ENCODE measurements around the gene MGAT3. TPM values are rescaled to one million over a fixed set of nuclear protein-coding genes. Genes with fewer than 3 reads are reported as not detected.

MGAT3 gene
- total and polyA plus RNA-seq, 9 of the 15 experiments (the other 6 are each of a cell fraction or from before 2014, with no cell fraction given): 0.10 to 11.5 (median 4.6) TPM

GRCh38 chr22:39522567-39523300 is 65.9 kb downstream of the MGAT3 start (continued):
- TF ChIP-seq EZH2 (IDR thresholded peaks at IDR 0.05; ENCODE audit: borderline replicate concordance, low read depth, low read length) (no peak), ZKSCAN8 (CRISPR knock-in tag; IDR thresholded peaks at IDR 0.05) (no peak), RUNX1 (IDR thresholded peaks at IDR 0.05; ENCODE audit: low read depth) (no peak), ZFX (CRISPR knock-in tag; IDR thresholded peaks at IDR 0.05) (peak; percentile 42), POLR2AphosphoS2 (IDR thresholded peaks at IDR 0.05; ENCODE audit: low read length) (peak; percentile 97), TGIF2 (CRISPR knock-in tag; IDR thresholded peaks at IDR 0.05) (no peak; the same call in 1 of the 2 replicates), SMAD3 (CRISPR knock-in tag; conservative IDR thresholded peaks at IDR 0.05) (peak; percentile 75; the same call in 1 of the 2 replicates), NCOA2 (IDR thresholded peaks at IDR 0.05; ENCODE audit: partially characterized antibody in 2 of 2) (no peak), NFIC (IDR thresholded peaks at IDR 0.05) (no peak; the same call in 1 of the 2 replicates), MAZ (CRISPR knock-in tag; conservative IDR thresholded peaks at IDR 0.05 in 1 of 2, IDR thresholded peaks at IDR 0.05 in 1 of 2) (no peak; a peak in 1 of 4 replicates)
- TF ChIP-seq, protein P1, sequence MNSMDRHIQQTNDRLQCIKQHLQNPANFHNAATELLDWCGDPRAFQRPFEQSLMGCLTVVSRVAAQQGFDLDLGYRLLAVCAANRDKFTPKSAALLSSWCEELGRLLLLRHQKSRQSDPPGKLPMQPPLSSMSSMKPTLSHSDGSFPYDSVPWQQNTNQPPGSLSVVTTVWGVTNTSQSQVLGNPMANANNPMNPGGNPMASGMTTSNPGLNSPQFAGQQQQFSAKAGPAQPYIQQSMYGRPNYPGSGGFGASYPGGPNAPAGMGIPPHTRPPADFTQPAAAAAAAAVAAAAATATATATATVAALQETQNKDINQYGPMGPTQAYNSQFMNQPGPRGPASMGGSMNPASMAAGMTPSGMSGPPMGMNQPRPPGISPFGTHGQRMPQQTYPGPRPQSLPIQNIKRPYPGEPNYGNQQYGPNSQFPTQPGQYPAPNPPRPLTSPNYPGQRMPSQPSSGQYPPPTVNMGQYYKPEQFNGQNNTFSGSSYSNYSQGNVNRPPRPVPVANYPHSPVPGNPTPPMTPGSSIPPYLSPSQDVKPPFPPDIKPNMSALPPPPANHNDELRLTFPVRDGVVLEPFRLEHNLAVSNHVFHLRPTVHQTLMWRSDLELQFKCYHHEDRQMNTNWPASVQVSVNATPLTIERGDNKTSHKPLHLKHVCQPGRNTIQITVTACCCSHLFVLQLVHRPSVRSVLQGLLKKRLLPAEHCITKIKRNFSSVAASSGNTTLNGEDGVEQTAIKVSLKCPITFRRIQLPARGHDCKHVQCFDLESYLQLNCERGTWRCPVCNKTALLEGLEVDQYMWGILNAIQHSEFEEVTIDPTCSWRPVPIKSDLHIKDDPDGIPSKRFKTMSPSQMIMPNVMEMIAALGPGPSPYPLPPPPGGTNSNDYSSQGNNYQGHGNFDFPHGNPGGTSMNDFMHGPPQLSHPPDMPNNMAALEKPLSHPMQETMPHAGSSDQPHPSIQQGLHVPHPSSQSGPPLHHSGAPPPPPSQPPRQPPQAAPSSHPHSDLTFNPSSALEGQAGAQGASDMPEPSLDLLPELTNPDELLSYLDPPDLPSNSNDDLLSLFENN (IDR thresholded peaks at IDR 0.05; ENCODE audit: low read depth in 2 of 2, low read length in 2 of 2): 0 out of 4 replicates have a peak, but pooled peaks of 1 of the 2 experiments have one; percentile 19
- TF ChIP-seq, protein P2, sequence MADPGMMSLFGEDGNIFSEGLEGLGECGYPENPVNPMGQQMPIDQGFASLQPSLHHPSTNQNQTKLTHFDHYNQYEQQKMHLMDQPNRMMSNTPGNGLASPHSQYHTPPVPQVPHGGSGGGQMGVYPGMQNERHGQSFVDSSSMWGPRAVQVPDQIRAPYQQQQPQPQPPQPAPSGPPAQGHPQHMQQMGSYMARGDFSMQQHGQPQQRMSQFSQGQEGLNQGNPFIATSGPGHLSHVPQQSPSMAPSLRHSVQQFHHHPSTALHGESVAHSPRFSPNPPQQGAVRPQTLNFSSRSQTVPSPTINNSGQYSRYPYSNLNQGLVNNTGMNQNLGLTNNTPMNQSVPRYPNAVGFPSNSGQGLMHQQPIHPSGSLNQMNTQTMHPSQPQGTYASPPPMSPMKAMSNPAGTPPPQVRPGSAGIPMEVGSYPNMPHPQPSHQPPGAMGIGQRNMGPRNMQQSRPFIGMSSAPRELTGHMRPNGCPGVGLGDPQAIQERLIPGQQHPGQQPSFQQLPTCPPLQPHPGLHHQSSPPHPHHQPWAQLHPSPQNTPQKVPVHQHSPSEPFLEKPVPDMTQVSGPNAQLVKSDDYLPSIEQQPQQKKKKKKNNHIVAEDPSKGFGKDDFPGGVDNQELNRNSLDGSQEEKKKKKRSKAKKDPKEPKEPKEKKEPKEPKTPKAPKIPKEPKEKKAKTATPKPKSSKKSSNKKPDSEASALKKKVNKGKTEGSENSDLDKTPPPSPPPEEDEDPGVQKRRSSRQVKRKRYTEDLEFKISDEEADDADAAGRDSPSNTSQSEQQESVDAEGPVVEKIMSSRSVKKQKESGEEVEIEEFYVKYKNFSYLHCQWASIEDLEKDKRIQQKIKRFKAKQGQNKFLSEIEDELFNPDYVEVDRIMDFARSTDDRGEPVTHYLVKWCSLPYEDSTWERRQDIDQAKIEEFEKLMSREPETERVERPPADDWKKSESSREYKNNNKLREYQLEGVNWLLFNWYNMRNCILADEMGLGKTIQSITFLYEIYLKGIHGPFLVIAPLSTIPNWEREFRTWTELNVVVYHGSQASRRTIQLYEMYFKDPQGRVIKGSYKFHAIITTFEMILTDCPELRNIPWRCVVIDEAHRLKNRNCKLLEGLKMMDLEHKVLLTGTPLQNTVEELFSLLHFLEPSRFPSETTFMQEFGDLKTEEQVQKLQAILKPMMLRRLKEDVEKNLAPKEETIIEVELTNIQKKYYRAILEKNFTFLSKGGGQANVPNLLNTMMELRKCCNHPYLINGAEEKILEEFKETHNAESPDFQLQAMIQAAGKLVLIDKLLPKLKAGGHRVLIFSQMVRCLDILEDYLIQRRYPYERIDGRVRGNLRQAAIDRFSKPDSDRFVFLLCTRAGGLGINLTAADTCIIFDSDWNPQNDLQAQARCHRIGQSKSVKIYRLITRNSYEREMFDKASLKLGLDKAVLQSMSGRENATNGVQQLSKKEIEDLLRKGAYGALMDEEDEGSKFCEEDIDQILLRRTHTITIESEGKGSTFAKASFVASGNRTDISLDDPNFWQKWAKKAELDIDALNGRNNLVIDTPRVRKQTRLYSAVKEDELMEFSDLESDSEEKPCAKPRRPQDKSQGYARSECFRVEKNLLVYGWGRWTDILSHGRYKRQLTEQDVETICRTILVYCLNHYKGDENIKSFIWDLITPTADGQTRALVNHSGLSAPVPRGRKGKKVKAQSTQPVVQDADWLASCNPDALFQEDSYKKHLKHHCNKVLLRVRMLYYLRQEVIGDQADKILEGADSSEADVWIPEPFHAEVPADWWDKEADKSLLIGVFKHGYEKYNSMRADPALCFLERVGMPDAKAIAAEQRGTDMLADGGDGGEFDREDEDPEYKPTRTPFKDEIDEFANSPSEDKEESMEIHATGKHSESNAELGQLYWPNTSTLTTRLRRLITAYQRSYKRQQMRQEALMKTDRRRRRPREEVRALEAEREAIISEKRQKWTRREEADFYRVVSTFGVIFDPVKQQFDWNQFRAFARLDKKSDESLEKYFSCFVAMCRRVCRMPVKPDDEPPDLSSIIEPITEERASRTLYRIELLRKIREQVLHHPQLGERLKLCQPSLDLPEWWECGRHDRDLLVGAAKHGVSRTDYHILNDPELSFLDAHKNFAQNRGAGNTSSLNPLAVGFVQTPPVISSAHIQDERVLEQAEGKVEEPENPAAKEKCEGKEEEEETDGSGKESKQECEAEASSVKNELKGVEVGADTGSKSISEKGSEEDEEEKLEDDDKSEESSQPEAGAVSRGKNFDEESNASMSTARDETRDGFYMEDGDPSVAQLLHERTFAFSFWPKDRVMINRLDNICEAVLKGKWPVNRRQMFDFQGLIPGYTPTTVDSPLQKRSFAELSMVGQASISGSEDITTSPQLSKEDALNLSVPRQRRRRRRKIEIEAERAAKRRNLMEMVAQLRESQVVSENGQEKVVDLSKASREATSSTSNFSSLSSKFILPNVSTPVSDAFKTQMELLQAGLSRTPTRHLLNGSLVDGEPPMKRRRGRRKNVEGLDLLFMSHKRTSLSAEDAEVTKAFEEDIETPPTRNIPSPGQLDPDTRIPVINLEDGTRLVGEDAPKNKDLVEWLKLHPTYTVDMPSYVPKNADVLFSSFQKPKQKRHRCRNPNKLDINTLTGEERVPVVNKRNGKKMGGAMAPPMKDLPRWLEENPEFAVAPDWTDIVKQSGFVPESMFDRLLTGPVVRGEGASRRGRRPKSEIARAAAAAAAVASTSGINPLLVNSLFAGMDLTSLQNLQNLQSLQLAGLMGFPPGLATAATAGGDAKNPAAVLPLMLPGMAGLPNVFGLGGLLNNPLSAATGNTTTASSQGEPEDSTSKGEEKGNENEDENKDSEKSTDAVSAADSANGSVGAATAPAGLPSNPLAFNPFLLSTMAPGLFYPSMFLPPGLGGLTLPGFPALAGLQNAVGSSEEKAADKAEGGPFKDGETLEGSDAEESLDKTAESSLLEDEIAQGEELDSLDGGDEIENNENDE (IDR thresholded peaks at IDR 0.05; ENCODE audit: low read depth, low read length): peak; percentile 35
